Epithelial cell of proximal tubule (primary cell): ENCODE data around the gene NPM3. TPM values are rescaled to one million over a fixed set of nuclear protein-coding genes. Genes with fewer than 3 reads are reported as not detected.

Source experiments
- DNase-seq: peaks from one replicate; pipeline ENCODE4 v3.0.0-alpha.2; 2011; ENCODE audit warnings: low read depth
- H3K4me3 ChIP-seq: 2 replicates; pipeline ENCODE4 v1.5.1; 2011; ENCODE audit warnings: low read depth, mild to moderate bottlenecking, low read length
- total RNA-seq: library from RNA; depleted of rRNA; stranded (reverse); fragments of >200 nt; gene quantifications from 2 replicates; pipeline ENCODE4 v1.2.3, GENCODE V29; 2015
- TF ChIP-seq, protein P1 (sequence below): conservative IDR thresholded peaks from 2 replicates; pipeline ENCODE4 v1.5.1; 2012; ENCODE audit warnings: low read depth, mild to moderate bottlenecking, low read length

NPM3 gene
- total RNA-seq, 1 donor from 2014 or later, result 118 TPM

DNA sequence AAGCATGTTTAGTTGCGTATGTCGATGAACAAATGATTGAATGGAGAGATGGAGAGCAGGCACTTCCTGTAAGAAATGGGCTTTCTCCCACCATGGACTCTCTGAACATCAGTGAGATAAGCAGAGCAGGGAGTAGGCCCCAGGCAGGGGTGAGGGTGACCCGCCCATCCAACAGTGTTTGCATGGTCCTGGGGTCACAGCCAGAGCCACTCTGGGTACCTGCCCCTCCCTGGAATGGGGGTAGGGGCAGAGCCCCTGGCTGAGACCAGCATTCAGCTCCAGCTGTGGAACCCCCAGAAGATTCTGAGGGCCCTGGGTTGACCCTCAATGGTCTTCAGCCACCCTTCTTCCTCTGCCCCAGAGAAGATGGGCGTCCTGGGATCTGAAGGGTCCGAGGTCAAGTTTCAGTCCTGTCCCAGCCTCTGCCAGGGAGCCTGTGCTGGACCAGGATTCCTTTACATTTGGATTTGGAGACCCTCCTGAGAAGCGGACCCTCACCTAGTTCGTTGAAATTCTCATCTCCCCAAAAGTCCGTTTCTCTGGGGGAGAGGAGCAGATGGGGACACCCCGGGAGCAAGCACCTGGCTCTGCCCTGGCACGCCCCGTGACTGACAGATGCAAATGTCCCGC, 5.0 kb downstream of the NPM3 start:
- DNase-seq, result no peak
- no peak overlapping the region for H3K4me3 ChIP-seq
- TF ChIP-seq, protein P1, sequence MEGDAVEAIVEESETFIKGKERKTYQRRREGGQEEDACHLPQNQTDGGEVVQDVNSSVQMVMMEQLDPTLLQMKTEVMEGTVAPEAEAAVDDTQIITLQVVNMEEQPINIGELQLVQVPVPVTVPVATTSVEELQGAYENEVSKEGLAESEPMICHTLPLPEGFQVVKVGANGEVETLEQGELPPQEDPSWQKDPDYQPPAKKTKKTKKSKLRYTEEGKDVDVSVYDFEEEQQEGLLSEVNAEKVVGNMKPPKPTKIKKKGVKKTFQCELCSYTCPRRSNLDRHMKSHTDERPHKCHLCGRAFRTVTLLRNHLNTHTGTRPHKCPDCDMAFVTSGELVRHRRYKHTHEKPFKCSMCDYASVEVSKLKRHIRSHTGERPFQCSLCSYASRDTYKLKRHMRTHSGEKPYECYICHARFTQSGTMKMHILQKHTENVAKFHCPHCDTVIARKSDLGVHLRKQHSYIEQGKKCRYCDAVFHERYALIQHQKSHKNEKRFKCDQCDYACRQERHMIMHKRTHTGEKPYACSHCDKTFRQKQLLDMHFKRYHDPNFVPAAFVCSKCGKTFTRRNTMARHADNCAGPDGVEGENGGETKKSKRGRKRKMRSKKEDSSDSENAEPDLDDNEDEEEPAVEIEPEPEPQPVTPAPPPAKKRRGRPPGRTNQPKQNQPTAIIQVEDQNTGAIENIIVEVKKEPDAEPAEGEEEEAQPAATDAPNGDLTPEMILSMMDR, result no peak

DNA sequence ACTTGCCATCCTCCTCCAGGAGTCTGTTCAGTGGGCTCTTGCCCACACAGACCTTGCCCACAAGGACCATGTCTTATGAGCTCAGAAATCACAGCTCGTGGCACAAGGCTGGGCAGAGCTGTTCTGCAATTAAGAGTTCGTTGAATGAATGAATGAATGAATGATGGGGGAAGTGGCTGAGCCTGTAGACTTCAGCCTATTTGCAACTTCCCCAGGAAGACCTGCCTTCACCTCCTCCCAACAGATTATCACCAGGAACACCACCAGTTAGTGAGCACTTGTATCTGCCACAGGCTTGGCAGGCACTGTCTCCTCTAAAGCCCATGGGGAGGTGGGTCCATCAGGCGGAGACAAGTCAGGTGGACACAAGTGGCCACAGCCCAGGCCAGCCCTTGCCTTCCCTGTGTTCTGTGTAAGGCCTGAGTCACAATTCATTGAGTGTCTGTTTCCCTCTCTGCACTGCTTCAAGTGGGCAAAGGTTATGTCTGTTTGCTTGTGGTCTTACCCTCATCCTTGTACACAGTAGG, 5.6 kb downstream of the NPM3 start:
- DNase-seq, result no peak
- TF ChIP-seq, protein P1, result no peak
- no peak overlapping the region for H3K4me3 ChIP-seq

DNA sequence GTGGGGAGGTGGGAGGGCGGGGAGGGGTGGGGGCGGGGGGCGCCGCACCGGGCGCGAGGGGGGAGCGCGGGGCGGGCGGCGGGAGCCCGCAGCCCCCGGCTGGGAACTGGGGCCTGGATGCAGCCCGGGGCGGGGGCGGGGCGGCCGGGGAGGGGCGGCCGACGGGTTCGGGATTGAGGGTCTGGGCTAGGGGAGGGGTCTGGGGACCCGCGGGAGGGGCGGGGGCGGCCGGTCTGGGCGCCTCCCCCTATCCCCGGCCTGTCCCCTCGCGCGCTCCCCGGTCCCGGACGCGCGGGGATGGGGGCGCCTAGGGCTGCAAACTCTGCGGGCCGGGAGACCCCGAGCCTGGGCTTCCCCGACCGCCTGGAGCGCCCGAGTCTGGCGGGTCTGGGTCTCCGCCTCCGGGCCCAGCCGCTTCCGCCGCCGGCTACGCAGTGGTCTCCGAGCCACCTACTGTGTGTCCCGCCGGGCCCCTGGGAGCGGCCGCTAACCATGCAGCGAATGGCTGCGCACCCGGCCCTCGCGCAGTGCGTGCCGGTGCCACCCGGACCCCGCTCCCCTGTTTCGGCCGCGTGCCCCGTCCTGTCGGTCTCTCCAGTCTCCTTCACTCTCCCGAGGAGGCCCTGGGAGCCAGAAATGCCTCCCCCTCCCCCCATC, 7.0 kb downstream of the NPM3 start:
- DNase-seq, result no peak
- H3K4me3 ChIP-seq, result no peak overlapping the region
- TF ChIP-seq, protein P1, result no peak

DNA sequence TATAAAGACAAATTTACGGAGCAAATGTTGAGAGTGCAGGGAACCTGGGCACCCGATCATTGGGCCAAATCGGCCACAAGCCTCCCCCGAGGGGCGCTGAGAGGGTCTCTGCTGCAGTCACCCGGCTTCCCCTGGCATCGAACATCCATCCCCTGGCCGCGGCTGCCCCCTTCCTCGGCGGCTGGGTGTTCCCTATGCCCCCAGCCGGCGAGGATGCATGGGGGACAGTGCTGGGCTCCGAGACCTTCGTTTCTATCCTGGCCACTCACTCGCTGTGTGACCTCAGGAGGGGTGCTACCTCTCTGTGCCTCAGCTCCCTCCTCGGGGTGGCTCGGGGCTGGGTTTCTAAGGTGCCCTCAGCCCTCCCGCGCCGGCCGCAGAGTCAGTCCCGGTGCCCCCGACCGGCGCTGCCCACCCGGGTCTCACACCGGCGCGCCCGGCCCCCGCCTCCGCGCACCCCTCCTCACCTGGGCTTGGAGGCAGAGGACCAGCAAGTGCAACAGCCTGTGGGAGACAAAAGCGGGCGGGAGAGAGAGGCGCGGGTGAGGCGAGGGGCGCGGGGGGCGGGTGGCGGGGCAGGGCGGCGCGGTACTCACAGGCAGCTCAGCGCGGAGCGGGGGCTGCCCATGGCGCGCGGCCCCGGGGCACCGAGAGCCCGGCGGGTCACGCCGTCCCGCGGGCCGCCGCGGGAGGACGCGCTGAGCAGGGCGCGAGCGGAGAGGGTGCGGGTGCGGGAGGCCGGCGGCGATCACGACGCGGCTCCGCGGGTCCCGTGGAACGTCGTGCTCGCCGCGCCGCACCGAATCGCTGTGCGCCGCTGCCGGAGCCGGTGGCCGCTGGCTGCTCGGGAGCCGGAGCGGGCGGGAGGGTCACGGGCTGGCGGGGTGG, 7.7 kb downstream of the NPM3 start, which contains the start of gene FGF8:
TSS of gene FGF8 (minus strand) at position 842 of the 888 bp plus-strand sequence. CDS start at position 628, 214 bp downstream.
- DNase-seq, result no peak
- H3K4me3 ChIP-seq, result no peak within 1 kb of the TSS
- TF ChIP-seq, protein P1, result no peak

DNA sequence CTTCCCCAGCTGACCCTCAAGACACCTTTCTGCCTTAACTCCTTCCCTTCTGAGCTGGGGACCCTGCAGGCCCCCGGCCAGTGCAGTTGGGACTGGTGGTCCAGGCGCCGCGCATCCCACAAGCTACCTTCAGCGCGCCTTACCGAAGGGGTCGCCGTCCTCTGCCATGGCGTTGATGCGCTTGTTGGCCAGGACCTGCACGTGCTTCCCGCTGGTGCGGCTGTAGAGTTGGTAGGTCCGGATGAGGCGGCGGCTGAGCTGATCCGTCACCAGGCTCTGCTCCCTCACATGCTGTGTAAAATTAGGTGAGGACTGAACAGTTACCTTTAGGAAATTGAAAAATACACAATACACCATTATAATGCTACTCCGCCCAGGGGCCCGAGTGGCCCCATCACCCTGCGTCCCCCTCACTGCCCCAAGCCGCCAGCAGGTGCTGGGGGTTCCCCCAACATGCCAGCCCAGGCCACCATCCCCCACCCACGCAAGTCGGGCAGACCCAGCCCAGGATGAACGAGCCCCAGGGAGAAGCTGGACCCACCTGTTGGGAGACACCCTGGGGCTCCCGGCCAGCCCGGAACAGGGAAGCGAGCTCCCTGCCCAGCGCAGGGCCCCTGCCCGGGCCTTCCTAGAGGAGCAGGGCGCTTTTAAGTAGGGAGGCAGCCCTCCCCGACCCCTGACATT, 8.5 kb downstream of the NPM3 start:
- DNase-seq, result no peak
- TF ChIP-seq, protein P1, result no peak
- H3K4me3 ChIP-seq, result no peak overlapping the region

DNA sequence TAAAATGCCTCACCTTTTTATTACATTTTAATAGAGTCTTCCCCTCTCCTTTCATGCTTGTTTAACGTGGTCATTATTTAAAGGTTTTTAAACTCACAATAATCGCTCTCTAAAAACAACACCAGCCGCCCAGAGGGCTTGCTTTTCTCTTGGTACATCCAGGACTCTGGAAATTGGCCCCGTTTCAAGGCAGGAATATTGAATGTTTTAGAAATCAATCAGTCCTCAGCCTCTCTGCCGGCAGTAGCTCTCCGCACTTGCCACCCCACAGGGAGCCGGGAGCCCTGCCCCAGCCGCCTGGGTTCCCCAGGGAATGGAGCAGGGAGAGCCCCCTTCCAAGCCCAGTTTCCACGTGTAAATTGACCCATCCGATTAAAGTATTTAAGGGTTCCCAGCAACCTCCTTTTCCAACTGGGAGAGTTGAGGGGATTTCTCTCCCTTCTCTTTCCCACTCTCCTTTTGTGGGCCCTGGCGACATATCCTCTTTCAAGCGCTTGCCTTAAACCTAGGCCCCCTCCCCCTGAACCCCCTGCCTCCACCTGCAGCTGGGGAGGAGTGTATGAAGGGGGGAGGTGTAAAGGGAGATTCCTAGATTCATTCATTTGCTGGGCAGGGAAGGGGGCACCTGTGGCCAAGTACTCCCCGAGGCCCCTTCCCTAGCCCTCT, 9.2 kb downstream of the NPM3 start:
- H3K4me3 ChIP-seq, result no peak overlapping the region
- DNase-seq, result no peak
- TF ChIP-seq, protein P1, result no peak
